Stimulated activated CD4-positive, alpha-beta T cell treated with anti-CD3 and anti-CD28 coated beads, Interleukin-1b, Interleukin-23, amount 100 ng/mL, for 24 hours (primary cell): ENCODE data around the gene CDK15.
A peak's percentile ranks its signal among the peaks of the same experiment; 100 is the strongest.
"Not testable (repeated sequence)": the region's sequence is repeated elsewhere in the genome, so short reads cannot be mapped to it uniquely, and the experiment has no call there.

Source experiments
- DNase-seq, 4 experiments: peaks; one replicate each; pipeline ENCODE4 v3.0.0-alpha.2; 2020; ENCODE audit warnings: low read depth in 4 of 4, low spot score in 1 of 4

Gene CDK15

GRCh38 chr2:201806442-201807170 lies at the start of gene CDK15:
Gene CDK15, plus strand, starts transcription at chr2:201806537. Its CDS starts 128 bp downstream, at chr2:201806665.
- DNase-seq, result no peak

GRCh38 chr2:201758234-201758633 lies 48.1 kb upstream of the CDK15 start:
- DNase-seq, result no peak

GRCh38 chr2:201758873-201759272 lies 47.5 kb upstream of the CDK15 start:
- DNase-seq, result no peak

GRCh38 chr2:201759567-201759966 lies 46.8 kb upstream of the CDK15 start:
- no peak for DNase-seq

- DNase-seq, result no peak
These were observed 45.2 kb upstream of the CDK15 start for GRCh38 chr2:201761101-201761500.

- DNase-seq, result not testable (repeated sequence)
These were observed 41.9 kb upstream of the CDK15 start for GRCh38 chr2:201764469-201764868.

GRCh38 chr2:201765799-201766198 lies 40.5 kb upstream of the CDK15 start:
- DNase-seq, result no peak

- DNase-seq, result no peak
These were observed 37.4 kb upstream of the CDK15 start for GRCh38 chr2:201768918-201769317.

GRCh38 chr2:201769666-201770373 lies 36.5 kb upstream of the CDK15 start:
- no peak for DNase-seq

GRCh38 chr2:201773990-201774389 lies 32.3 kb upstream of the CDK15 start:
- no peak for DNase-seq

GRCh38 chr2:201774546-201774945 lies 31.8 kb upstream of the CDK15 start:
- no peak for DNase-seq

GRCh38 chr2:201775326-201775725 lies 31.0 kb upstream of the CDK15 start:
- DNase-seq, result no peak

GRCh38 chr2:201777043-201777442 lies 29.3 kb upstream of the CDK15 start:
- no peak for DNase-seq

- no peak for DNase-seq
These were observed 28.5 kb upstream of the CDK15 start for GRCh38 chr2:201777869-201778268.

- peak in 1 of 4 experiments; percentile 2 for DNase-seq
These were observed 26.2 kb upstream of the CDK15 start for GRCh38 chr2:201779901-201780673.

- DNase-seq, result peak; percentile 89 to 90 (median 89)
These were observed 25.5 kb upstream of the CDK15 start, which contains the start of gene ALS2 for GRCh38 chr2:201780674-201781493. Gene ALS2, minus strand, starts transcription at chr2:201780933. Its CDS starts 12,048 bp downstream, at chr2:201768885.

GRCh38 chr2:201781557-201782051 lies 24.7 kb upstream of the CDK15 start:
- peak in 2 of 4 experiments; percentile 0 to 1 for DNase-seq

- DNase-seq, result no peak
These were observed 21.8 kb upstream of the CDK15 start for GRCh38 chr2:201784563-201784962.

- no peak for DNase-seq
These were observed 21.2 kb upstream of the CDK15 start for GRCh38 chr2:201785135-201785534.

GRCh38 chr2:201786471-201786870 lies 19.9 kb upstream of the CDK15 start:
- DNase-seq, result no peak

GRCh38 chr2:201788371-201788770 lies 18.0 kb upstream of the CDK15 start:
- DNase-seq, result no peak
